Calu3 (cell line): ENCODE results near the gene TIGAR. TPM values are rescaled to one million over a fixed set of nuclear protein-coding genes. Genes with fewer than 3 reads are reported as not detected.

Source experiments
- BruUV-seq: library from RNA; stranded (reverse); fragments of 400-500 nt; replicated peaks from 2 replicates; lab custom pipeline; 2021; lab: Mats Ljungman, UMichigan
- CTCF ChIA-PET: fragments of 300-600 bp; sonication (Branson Sonifier 250); formaldehyde crosslinking; loops from one replicate; lab custom pipeline; 2022; ENCODE audit warnings: antibody characterized with exemption; lab: Charles Lee
- DNase-seq: peaks from one replicate; pipeline ENCODE4 v3.0.0; 2022
- H3K27ac Mint-ChIP-seq: one replicate; pipeline ENCODE4 v1.8.0; 2022; ENCODE audit warnings: mixed read lengths; ENCODE audit not compliant: unreplicated experiment
- H3K27me3 Mint-ChIP-seq: one replicate; pipeline ENCODE4 v1.8.0; 2022; ENCODE audit warnings: mixed read lengths; ENCODE audit not compliant: unreplicated experiment
- H3K36me3 Mint-ChIP-seq: one replicate; pipeline ENCODE4 v1.8.0; 2022; ENCODE audit warnings: mild to moderate bottlenecking, moderate library complexity, mixed read lengths; ENCODE audit not compliant: insufficient read depth, unreplicated experiment
- H3K4me1 Mint-ChIP-seq: one replicate; pipeline ENCODE4 v1.8.0; 2022; ENCODE audit warnings: mild to moderate bottlenecking, low read depth, mixed read lengths; ENCODE audit not compliant: unreplicated experiment
- H3K4me3 Mint-ChIP-seq: one replicate; pipeline ENCODE4 v1.8.0; 2022; ENCODE audit warnings: mild to moderate bottlenecking, low read depth, moderate library complexity, mixed read lengths; ENCODE audit not compliant: unreplicated experiment
- H3K9me3 Mint-ChIP-seq: one replicate; pipeline ENCODE4 v1.8.0; 2022; ENCODE audit warnings: low read depth, mixed read lengths; ENCODE audit not compliant: unreplicated experiment
- intact Hi-C: fragments of 100-400 bp; cut with micrococcal nuclease; formaldehyde crosslinking; loops from one replicate; pipeline ENCODE4 v1.10.0; 2022; ENCODE audit not compliant: unreplicated experiment
- total RNA-seq: library from RNA; stranded (reverse); gene quantifications from 2 replicates; pipeline ENCODE4 v1.2.3, GENCODE V29; 2022
- TF ChIP-seq, protein P1 (sequence below): fragments of 200-600 bp; IDR thresholded peaks from one replicate; pipeline ENCODE4 v1.8.0; 2022; ENCODE audit warnings: antibody characterized with exemption; ENCODE audit not compliant: unreplicated experiment

TIGAR gene
- total RNA-seq, 1 experiment from 2014 or later = 15.9 TPM

DNA sequence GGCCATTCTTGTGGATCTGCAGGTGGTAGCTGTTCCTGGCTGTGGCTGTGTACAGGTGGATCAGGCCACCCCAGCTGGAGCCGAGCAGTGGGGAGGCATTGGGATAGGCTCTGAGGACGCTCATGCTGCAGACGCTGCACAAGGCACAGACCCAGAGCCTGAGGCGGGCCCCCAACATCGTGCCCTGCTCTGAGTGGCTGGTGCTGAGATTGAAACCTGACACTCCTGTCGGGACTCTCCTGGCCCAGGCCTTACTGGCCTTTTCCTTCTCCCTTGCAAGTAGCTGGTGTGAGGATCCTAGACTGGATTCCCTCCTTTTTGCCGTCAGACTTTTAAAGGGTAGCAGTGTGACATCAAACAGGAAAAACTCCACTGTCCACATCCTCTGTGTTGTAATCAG is 58.4 kb downstream of the TIGAR start, which contains the start of gene FGF23:
FGF23 (minus strand) TSS at position 308 of the 400 bp plus-strand sequence; CDS start at position 178, 130 bp downstream.
- Mint-ChIP-seq H3K27ac (no peak within 1 kb of the TSS), H3K4me3 (no peak within 1 kb of the TSS), H3K9me3 (no peaks in the 10 kb centered on the region), H3K36me3 (no peaks in the 10 kb centered on the region), H3K4me1 (no peaks in the 10 kb centered on the region), H3K27me3 (peaks cover 47% of the 10 kb centered on the region)
- BruUV-seq = no TSS peak
- intact Hi-C loops = no loop called here
- TF ChIP-seq, protein P1, sequence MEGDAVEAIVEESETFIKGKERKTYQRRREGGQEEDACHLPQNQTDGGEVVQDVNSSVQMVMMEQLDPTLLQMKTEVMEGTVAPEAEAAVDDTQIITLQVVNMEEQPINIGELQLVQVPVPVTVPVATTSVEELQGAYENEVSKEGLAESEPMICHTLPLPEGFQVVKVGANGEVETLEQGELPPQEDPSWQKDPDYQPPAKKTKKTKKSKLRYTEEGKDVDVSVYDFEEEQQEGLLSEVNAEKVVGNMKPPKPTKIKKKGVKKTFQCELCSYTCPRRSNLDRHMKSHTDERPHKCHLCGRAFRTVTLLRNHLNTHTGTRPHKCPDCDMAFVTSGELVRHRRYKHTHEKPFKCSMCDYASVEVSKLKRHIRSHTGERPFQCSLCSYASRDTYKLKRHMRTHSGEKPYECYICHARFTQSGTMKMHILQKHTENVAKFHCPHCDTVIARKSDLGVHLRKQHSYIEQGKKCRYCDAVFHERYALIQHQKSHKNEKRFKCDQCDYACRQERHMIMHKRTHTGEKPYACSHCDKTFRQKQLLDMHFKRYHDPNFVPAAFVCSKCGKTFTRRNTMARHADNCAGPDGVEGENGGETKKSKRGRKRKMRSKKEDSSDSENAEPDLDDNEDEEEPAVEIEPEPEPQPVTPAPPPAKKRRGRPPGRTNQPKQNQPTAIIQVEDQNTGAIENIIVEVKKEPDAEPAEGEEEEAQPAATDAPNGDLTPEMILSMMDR = no peak
- CTCF ChIA-PET = no interaction called here
- no peak for DNase-seq

DNA sequence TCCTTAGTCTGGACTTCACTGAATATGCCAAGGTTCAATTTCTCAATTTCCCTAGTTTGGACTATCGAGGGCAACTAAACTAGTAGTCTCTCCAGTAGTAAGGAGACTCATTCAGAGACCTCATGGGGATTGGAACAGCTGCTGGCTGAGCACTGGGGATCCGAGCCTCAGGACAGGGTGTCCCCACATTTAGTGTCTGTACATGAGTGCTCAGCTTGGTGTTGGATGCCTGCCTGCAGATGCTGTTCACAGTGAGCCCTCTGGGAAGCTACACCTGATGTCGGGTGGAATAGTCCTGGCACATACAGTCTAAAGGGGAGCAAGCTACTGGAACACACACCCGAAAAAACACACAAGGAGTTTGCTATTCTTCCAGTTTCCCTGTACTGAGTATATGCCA is 59.3 kb downstream of the TIGAR start:
- no peak overlapping the region for H3K4me3 Mint-ChIP-seq
- H3K27me3 Mint-ChIP-seq = peaks cover 52% of the 10 kb centered on the region
- no peaks in the 10 kb centered on the region for H3K9me3 Mint-ChIP-seq
- TF ChIP-seq, protein P1 = no peak
- DNase-seq = no peak
- CTCF ChIA-PET = no interaction called here
- intact Hi-C loops = no loop called here
- H3K36me3 Mint-ChIP-seq = no peaks in the 10 kb centered on the region
- H3K27ac Mint-ChIP-seq = no peak overlapping the region
- no peaks in the 10 kb centered on the region for H3K4me1 Mint-ChIP-seq
- BruUV-seq = no TSS peak

DNA sequence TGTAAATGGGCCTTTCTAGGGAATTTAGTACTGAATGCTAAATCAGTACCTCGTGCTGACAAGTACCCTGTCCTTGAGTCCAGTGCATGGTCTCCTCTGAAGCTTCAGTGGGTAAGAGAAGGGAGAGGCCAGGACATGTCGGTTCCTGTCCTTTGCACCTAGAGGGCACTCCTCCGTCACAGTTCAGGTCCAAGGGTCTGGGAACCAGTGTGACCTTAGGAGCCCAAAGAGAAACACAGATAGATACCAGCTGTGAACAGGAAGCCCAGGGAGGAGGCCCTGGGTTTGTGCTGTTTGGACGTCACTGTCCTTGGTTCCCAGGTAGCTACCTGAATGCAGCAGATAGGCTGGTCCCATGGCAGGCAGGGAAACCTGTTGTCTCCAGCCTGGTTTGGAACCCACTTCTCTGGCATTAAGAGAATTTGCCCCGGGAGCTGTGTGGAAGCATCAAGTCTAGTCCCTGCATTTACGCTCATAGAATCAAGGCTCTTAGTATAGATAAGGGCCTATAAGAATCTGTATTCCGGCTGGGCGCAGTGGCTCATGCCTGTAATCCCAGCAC is 62.4 kb downstream of the TIGAR start:
- TF ChIP-seq, protein P1 = no peak
- Mint-ChIP-seq H3K27ac (no peak overlapping the region), H3K36me3 (no peaks in the 10 kb centered on the region), H3K4me1 (no peaks in the 10 kb centered on the region), H3K27me3 (peaks cover 71% of the 10 kb centered on the region), H3K9me3 (no peaks in the 10 kb centered on the region), H3K4me3 (no peak overlapping the region)
- intact Hi-C loops = no loop called here
- no TSS peak for BruUV-seq
- CTCF ChIA-PET = interaction anchor here (0.7 kb wide), 1 partner anchor 111 kb away, joined by 4 read pairs; no protein-coding TSS in a partner anchor
- no peak for DNase-seq

DNA sequence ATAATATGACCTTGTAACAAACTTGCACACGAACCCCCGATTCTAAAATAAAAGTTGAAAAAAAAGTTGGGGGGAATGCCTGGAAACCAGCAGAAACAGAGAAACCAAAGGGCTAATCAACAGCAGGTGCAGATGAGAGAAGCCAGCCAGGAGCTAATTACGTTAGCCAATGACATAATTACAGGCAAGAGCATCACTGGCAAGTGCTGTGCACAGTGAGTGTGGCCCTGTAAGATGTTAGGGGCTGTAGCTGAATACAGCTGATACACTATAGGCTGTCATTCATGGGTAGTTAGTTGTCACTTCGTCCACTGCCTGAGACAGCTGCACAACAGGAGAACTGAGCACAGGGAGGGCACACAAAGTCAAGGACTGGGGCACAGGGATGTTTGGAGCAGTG is 65.8 kb downstream of the TIGAR start:
- CTCF ChIA-PET = no interaction called here

More for the DNA sequence above, 65.8 kb downstream of the TIGAR start:
- DNase-seq = no peak
- intact Hi-C loops = no loop called here
- Mint-ChIP-seq H3K4me1 (no peaks in the 10 kb centered on the region), H3K27ac (no peak overlapping the region), H3K9me3 (no peaks in the 10 kb centered on the region), H3K4me3 (no peak overlapping the region), H3K36me3 (no peaks in the 10 kb centered on the region), H3K27me3 (peaks cover 53% of the 10 kb centered on the region)
- no TSS peak for BruUV-seq
- TF ChIP-seq, protein P1 = no peak
